Jurkat, Clone E6-1 (cell line): ENCODE measurements around the gene WDR35.
A peak's percentile ranks its signal among the peaks of the same experiment; 100 is the strongest.
"Not testable (repeated sequence)": the region's sequence is repeated elsewhere in the genome, so short reads cannot be mapped to it uniquely, and the experiment has no call there.

Experiments
- DNase-seq: peaks from one replicate; pipeline ENCODE4 v3.0.0-alpha.2; 2011; ENCODE audit warnings: low read depth, low spot score
- H3K4me3 ChIP-seq: 2 replicates; pipeline ENCODE4 v1.5.1; 2011; ENCODE audit warnings: mild to moderate bottlenecking, low read length, control low read depth, moderate library complexity

The WDR35 gene

DNA sequence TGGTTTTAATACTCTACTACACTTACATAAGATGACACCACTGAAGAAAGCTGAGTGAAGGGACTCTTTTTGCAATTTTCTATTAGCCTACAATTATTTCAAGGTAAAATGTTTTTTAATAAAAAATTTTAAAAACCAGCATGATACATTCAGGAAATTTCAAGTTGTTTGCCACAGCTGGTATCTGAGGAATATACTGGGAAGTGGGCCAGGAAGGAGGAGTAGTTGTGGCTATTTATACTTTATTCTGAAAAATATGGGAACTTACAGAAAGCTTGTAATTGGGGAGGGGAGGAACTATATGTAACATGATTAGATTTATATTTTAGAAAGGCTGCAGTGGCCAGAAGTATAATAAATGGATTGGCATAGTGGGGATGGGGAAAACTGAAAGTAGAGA lies 40.8 kb downstream of the WDR35 start:
- H3K4me3 ChIP-seq, result no peak overlapping the region
- DNase-seq, result no peak

DNA sequence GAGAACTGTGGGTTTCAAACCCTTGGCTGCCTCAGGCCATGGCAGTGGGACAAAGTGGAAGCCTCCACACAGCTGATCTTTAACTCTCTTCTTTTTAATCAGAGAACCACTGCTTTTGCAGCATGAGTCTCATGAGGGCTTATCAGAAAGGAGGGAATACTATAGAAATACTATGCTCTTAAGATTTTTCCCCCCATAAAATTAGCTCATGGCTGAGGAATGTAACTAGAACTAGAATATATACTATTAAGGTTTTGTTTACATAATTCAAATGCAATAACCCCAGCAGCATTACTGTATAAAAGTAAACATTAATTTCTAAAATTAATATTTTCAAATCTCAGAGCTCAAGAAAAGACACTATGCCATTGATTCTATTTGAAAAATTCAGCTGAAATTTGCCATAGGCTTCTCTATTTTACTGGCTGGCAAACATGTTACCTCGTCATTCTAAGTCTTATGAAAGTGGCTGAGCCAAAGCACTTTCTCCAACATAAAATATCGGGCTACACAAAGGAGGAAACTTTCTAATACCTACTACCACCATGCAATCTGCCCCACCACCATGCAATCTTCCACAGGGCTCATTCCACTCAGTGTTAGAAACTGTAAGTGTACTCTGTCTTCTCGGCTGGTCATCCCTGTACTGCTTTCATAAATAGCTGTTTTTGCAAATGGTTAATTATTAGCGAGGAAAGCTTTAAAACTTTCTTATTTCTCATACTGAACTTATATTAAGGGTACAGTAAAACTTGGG lies 42.5 kb downstream of the WDR35 start:
- no peak overlapping the region for H3K4me3 ChIP-seq
- no peak for DNase-seq

DNA sequence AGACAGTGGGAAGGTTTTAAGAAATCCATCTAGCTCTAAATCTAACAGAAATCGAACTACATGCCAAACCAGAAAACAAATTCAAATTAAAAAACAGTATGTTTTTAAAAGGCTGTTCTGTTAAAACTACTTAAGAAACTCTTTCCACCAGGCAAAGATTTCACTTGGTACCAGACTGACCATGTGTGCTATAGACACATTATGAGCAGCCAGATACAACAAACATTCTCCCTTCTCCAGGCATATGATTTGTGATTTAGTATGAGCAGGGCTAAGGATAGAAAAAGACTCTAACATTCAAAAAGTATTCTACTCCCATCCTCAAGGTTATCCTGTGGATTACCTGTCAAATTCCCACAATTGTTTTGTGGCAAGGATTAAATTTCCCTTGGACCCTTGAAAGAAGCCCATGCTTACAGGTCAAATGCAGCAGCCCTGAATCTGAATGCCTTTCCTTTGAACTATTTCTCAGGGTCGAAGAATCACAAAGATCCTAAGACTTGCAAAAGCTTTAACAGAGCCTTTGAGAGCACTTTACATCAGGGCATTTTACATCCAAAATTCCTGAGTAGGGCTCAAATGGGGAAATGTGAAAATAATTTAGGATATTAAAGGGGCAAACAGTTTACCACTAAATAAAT lies 45.6 kb downstream of the WDR35 start:
- DNase-seq, result no peak
- H3K4me3 ChIP-seq, result no peak overlapping the region

DNA sequence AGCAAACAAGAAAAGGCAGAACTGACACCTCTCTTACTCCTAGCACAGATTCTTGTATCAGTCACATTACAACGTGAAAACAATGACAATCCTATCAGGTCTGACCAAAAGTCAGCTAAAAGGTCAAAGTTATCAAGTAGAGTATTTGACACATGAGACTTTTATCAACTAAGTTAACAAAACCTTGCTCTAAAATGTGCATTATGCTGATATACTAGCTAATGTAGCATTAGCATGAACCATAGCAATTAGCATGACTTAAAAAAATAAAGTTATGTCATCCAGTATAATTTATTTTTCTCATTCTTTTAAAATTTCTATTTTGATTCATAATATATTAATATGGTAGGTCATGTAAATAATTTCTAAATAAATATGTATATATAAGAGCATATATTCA lies 46.7 kb downstream of the WDR35 start:
- H3K4me3 ChIP-seq, result no peak overlapping the region
- no peak for DNase-seq

DNA sequence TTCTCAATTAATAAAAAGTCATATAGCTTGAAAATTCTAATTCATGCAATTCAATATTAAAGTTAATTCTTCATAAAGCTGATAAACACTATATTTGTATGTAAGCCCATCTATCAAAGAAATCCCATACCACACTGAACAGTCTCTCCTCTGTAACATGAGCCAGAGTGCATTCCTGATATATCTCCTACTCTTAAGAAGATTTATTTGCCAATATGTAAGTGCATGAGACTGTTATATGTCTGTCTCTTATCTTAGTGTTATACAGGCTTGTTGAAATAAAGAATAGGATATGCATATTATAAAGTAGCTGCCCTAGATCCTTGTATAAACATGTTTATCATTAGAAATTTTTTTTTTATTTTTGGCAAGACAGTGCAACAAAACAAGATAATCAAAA lies 47.7 kb downstream of the WDR35 start:
- no peak for DNase-seq
- no peak overlapping the region for H3K4me3 ChIP-seq

DNA sequence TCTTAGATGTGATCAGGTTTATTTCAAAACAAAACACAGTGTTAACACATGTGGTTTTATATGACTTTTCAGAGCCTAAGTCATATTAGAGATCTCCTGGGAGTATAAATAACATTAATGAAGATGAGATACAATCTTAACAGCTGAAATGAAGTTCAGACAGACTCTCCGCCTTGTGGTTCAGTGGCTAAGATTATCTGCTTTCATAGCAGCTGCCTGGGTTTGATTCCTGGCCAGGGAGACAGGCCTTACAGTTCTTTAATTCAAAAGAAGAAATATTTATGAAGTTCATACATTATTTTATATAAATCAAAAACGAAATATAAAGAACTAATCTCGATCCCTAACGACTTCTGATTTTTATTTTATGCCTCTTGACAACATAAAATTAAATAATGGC lies 52.9 kb downstream of the WDR35 start:
- no peak for DNase-seq
- no peak overlapping the region for H3K4me3 ChIP-seq

DNA sequence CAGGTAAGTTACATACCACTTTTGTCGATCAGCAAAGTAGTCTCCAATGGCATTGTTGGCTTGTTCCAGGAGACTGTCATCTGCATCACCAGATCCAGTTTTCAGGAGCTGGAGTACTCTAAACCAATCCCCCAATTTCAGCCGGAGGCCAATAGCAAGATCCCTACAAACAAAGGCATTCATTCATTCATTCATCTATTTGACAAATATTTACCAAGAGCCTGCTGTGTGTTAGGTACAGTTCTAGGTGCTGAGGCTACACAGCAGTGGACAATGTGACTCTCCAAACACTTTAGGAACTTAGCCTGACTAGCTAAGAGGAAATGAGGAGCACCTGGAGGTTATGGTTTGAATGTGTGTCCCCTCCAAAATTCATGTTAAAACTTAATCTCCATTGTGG lies 53.7 kb downstream of the WDR35 start:
- H3K4me3 ChIP-seq, result no peak overlapping the region

DNA sequence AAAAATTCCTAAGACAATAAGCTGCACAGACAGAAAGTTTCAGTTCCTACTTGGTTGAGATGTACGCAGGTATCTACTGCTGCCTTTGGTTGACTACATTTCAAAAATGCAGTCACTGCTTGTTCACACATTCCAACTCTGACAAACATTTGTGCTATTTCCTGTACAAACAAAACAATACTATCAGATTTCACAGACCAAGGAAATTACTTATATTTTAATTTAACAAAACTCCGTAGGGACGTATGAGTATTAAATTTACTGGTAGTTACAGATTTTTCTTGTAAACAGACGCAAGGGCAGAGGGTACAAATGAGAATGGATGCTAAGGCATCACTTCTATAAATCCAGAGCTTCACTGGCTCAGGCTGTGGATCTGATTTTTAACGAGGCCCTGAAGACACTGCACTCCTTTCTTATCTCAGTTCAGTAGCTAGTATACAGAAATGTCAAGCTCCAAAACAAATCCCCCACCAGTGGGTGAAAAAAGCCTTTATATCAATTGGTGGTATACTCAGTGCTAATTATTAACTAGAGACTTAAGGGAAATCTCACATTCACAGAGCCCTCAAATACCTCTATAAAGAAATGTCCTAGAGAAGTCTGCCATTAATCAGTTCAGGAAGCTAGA lies 56.4 kb downstream of the WDR35 start:
- DNase-seq, result no peak
- no peak overlapping the region for H3K4me3 ChIP-seq

More for the DNA sequence above, 53.7 kb downstream of the WDR35 start:
- DNase-seq, result no peak

DNA sequence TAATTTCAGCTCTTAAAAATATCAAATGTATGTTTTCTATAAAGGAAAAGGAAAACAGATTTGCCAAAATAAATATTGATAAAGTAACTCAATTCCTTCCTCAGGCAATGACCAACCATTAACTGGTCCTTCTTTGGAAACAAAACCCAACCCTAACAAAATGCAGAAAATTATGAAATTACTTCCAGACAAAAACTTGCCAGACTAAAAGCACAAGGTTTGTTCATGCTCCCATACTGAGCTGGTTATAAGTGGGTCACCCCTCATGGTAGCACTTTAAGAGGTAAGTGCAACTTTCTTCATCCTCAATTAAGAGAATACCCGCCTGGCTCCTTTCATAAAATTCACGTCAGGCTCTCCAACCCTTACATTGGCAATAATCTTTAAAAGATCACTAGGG lies 57.0 kb downstream of the WDR35 start:
- no peak for DNase-seq
- no peak overlapping the region for H3K4me3 ChIP-seq

DNA sequence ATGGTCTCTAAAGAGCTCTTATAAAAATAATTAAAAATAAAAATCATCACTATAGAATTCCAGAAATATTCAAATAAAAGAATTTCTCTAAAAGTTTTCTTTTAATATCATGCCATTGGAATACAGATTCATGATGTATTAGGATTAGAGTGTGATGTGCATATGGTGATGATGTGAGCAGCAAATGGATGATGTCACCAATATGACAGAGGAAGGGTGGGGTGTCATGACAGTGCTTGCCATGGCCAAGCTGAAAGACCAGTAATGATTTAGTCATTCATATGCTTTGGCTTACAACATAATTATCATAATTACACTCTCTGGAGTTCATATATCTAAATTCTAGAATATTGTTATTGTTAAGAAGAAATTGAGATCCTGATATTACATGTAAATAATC lies 60.7 kb downstream of the WDR35 start:
- no peak for DNase-seq
- H3K4me3 ChIP-seq, result no peak overlapping the region

DNA sequence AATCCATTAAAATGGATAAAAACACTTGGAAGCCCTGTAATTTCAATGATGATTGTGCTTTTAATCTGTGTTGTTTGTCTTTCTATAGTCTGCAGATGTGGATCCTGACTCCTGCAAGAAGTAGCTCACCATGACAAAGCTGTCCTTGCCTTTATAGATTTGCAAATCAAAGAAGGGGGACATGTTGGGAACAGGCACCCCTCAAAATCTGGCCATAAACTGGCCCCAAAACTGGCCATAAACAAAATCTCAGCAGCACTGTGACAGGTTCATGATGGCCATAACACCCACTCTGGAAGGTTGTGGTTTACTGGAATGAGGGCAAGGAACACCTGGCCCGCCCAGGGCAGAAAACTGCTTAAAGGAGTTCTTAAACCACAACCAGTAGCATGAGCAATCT lies 62.1 kb downstream of the WDR35 start:
- DNase-seq, H3K4me3 ChIP-seq: not testable (repeated sequence)

DNA sequence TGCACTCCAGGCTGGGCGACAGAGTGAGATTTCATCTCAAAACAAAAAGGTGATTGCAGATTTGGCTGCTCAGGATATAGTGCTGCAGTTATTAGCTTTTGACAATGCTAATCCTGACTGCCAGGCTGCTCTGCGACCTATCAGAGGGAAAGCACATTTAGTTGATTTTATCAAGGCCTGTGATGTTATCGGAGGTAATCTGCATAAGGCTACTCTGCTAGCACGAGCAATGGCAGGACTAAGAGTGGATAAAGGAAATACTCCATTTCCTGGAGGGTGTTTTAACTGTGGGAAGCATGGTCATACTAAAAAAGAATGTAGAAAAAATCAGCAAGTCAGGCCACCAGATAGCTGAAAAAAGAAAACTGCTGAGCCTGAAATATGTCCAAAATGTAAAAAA lies 65.4 kb downstream of the WDR35 start:
- DNase-seq, H3K4me3 ChIP-seq: not testable (repeated sequence)

DNA sequence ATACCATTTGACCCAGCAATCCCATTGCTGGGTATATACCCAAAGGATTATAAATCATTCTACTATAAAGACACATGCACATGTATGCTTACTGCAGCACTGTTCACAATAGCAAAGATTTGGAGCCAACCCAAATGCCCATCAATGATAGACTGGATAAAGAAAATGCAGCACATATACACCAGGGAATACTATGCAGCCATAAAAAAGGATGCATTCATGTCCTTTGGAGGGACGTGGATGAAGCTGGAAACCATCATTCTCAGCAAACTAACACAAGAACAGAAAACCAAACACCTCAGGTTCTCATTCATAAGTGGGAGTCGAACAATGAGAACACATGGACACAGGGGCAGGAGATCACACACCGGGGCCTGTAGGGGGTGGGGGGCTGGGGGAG lies 67.7 kb downstream of the WDR35 start:
- not testable (repeated sequence) for DNase-seq, H3K4me3 ChIP-seq

DNA sequence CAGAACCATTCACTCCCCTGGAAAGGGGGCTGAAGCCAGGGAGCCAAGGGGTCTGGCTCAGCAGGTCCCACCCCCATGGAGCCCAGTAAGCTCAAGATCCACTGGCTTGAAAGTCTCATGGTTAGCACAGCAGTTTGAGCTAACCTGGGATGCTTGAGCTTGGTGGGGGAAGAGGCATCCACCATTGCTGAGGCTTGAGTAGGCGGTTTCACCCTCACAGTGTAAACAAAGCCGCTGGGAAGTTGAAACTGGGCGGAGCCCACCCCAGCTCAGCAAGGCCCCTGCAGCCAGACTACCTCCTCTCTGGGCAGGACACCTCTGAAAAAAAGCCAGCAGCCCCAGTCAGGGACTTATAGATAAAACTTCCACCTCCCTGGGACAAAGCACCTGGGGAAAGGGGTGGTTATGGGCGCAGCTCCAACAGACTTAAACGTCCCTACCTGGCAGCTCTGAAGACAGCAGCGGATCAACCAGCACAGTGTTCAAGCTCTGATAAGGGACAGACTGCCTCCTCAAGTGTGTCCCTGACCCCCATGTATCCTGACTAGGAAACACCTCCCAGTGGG lies 73.4 kb downstream of the WDR35 start:
- H3K4me3 ChIP-seq, result no peak overlapping the region

DNA sequence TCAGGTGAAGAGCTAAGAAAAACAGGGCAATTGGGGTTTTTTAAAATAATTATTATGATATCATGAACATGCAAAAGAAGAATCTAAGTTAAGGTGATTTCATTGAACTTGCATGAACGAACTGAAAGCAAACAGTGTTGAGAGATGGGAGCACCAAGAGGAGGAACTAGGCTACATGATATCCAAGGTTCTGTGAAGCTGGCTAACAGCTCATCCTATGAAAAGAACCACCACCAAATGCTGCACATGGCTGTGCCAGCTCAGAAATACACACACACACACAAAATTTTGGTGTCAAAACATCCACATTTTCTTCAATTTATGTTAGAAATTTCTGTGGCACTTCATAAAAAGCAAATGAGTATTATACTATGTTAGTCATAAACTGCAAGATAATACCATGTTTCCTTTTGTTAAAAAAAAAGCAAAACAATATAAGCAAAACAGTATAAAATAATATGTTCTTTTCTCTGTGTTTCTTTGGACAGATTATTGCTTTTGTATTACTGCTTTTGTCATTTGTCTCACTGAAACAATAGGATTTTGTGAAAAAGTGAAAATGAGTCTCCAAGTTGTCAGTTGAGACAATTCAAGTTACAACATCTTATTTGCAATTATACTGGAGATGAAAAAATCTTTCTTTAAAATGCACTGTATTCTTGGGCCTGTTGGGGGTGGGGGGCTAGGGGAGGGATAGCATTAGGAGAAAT lies 75.5 kb downstream of the WDR35 start:
- DNase-seq, result no peak
- H3K4me3 ChIP-seq, result no peak overlapping the region

More for the DNA sequence above, 73.4 kb downstream of the WDR35 start:
- no peak for DNase-seq

DNA sequence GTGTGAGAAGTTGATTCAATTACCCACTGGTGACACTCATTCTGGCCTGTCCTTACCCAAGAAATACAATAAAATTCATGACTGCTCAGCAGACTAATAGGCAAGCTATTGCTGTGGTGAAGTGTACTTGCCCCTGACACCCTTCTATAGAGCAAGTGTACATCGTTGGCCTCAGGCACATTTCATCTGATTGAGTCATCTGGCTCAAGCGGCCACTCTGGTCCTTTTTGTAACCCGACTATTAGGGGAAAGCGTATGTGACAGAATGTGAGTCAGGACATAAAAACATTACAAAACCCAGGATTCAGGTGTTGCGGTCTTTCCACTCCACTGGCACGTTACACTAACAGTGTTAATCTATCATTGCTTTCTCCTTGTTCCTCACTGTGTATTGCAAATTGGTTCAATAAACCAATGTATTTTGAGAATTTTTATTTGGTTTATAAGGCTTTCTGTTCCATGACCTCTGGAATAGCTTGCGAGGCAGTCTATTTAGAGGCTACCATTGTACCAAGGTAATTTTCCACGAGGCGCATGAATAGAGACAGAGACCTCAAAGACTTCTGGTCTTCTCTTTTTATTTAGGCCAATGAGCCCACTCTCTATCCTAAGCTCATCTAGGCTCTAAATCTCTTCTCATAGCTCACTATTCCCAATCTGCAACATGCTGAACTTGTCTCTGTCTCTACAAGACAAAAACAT lies 77.9 kb downstream of the WDR35 start:
- no peak for DNase-seq
- no peak overlapping the region for H3K4me3 ChIP-seq

DNA sequence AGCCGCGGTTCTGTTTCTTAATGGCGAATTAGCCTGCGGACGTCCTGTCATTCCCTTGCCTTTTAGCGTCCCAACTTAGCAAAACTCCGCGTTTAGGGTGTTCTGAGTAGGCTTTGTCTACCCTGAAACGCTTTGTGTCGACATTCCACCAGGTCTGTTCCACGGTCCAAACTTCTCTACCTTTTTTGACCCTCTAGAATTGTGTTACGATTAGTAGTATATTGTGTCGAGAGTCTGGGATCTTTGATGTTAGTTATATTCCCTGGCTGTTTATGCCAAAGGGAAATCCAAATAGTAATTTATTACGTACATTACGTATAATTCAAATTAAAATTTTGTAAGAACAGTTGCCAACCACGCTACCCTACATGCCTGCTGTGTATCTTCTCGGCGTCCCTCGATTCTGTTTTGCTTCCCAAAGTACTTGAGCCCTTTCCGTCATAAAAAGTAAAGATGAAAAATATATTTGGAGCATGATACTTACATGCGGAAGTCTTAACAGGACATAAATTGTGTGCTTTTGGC lies 87.6 kb downstream of the WDR35 start:
- peak overlapping the region; percentile 80 for H3K4me3 ChIP-seq
- DNase-seq, result no peak

DNA sequence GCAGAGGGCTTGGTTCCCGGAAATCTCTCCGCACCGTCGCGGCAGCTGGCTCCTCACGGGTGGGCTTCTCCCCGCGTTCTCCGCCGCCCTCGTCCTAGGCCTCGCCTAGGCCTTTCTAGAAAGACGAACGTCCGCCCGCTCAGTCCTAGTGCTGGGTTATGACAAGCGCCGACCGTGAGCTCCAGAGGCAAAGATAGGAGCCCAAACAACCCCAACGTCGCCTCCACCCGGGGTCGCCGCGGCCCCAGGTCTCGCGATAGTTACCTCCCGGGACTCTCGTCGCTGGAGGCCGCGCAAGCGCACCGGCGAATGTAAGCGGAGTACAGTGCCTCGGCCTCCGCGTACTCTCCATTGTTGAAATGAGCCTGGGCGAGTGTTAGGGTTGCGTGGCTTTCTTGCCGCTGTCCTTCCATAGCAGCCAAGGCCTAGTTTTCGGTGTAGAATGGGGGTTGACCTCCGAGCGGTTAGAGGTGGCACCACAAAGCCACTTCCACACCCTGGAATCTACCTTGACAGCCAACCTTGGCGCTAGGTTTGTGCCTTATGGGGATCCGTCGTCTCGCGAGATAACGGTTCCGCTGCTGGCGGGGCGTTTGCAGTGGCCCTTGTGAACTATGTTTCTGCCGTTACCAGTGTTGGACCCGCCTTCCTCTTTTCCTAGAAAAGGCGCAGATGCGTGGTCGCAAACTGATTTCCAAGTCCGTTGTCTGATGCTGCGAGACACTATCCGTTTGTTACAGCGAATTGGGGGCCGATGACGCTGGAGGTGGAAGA lies 88.3 kb downstream of the WDR35 start, which contains the start of gene TTC32:
TSS of gene TTC32 (minus strand) at position 542 of the 774 bp plus-strand sequence. CDS start at position 413, 129 bp downstream.
- peak; percentile 95 for DNase-seq
- peak within 1 kb of the TSS; percentile 80 for H3K4me3 ChIP-seq
